GM19193 (cell line): ENCODE results near the gene SFXN4.

ENCODE experiments used
- POLR2A ChIP-seq: IDR thresholded peaks from 4 replicates; pipeline ENCODE4 v1.6.1; 2011; ENCODE audit not compliant: insufficient read depth, insufficient read length; ENCODE audit errors: extremely low read depth

SFXN4 gene

DNA sequence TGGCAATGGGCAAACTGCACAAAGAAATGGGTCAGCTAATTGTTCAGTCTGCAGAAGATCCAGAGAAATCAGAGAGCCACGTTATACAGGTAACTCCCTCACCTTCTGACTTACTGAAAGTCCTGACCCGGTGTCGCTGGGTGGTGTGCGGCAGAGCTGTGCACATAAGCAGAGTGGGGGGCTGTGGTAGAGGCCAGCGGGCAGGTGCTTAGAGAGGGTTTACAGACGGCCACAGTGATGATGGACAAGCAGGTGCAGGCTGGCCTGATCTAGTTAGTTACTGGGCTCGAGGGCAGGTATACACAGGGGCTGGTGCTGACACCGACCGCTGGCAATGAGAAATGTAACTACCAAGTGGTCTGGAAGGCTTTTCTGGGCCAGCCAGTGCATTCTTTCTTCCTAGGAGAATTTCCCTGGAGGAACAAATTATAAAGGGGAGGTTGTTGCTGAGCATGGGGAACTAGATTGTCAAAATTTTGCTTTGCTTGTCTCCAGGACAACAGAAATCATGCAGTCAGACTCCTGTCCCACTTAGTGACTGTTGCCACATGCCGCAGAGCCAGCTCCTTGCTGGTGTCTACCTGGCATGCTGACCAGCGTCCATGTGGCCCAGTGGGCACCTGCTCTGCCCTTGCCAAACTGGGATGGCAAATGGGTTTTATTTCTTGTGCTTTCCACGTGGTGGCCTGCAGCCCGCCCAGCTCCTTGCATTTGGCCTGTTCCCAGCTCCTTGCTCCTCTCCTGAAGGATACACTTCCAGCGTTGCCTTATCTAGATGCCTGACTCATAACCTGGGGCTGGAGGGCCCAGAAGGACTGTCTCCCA is 32.8 kb downstream of the SFXN4 start:
- TF ChIP-seq POLR2A: no peak

DNA sequence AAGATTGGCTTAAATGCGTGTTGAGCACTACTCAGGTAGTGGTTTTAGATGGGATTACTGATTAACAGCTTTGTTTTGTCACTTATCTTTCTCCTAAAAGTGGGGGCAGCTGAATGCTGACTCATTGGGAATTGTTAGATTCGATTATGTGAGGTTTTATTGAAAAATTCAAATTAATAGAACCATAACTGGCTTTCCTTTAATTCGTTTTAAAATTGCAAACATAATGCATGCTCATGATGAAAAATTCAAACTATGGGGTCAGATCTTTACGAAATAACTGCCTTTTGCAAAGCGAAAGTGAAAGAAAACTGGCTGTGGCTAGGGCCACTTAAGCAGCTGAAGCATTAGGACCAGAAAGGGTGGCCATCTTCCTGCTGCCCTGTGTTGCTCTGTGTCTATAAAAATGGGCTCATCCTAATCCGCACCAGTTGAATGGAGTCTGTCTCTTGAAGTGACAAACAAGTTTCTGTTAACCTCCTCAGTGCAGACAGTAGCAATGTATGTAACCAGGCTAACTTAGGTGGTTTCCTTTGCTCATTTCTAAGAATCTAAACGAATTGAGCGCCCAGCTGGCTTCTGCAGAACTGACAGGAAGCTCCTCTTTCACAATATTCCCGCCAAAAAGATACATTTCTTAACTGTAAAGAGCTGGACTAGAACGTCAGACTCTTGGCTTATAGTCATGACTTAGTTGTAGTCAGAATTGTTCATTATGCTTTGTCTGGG is 33.8 kb downstream of the SFXN4 start:
- no peak for TF ChIP-seq POLR2A

DNA sequence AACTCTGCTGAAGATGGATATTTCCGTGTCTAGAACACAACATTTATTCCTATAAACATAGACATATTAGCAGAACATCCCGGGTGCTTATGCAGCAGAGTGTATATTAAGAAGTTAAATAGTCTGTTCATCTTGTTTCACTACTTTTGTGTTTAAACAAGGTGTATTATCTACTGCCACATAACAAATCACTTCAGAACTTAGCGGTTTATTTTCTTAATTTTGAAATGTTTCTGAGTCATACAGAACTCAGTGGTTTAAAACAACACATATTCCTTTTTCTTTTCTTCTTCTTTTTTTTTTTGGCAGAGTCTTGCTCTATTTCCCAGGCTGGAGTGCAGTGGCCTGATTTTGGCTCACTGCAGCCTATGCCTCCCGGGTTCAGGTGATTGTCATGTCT is 35.8 kb downstream of the SFXN4 start:
- no peak for TF ChIP-seq POLR2A

DNA sequence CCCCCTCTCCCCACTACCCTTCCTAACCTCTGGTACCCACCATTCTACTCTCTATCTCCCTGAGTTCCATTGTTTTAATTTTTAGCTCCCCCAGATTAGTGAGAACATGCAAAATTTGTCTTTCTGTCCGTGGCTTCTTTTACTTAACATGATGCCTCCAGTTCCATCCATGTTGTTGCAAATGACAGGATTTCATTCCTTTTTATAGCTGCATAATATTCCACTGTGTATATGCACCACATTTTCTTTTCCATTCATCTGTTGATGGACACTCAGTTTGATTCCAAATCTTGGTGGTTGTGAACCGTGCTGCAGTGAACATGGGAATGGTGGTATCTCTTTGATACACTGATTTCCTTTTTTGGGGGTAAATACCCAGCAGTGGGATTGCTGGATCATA is 39.6 kb downstream of the SFXN4 start:
- no peak for TF ChIP-seq POLR2A

- no peak for TF ChIP-seq POLR2A
Measured at GRCh38 chr10:119120875-119121274, 44.6 kb downstream of the SFXN4 start.

- TF ChIP-seq POLR2A: no peak
Measured at GRCh38 chr10:119120413-119120867, 45.1 kb downstream of the SFXN4 start.

DNA sequence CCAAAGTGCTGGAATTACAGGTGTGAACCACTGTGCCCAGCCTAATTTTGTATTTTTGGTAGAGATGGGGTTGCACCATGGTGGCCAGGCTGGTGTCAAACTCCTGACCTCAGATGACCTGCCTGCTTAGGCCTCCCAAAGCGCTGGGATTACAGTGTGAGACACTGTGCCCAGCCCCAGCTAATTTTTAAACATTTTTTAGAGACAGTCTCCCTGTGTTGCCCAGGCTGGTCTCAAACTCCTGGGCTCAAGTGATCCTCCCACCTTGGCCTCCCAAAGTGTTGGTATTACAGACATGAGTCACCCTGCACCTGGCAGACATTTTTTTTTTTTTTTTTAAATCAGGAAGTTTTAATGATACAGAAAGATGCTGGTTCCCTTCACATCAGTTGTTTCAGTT is 46.1 kb downstream of the SFXN4 start:
- TF ChIP-seq POLR2A: no peak

DNA sequence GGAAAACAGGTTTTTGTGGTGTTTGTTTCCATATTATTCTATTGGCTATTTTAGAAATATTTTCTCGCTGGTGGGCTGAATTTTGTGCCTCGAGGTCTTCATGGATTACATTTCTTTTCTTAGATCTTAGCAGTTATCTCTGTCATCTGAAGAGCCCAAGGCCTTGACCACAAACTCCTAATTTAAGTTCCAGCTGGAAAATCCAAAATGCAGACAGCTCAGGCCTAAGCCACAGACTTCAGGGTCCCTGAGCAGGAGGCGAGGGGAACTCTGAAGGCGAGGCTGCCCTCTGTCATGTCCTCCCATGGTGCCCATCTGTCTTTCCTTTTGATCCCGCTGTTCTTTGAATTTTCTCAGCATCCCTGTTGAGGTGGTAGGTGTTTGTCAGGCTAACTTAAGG is 47.3 kb downstream of the SFXN4 start:
- TF ChIP-seq POLR2A: no peak

GRCh38 chr10:119116326-119116951 is 49.1 kb downstream of the SFXN4 start:
- TF ChIP-seq POLR2A: no peak

- no peak for TF ChIP-seq POLR2A
Measured at GRCh38 chr10:119115926-119116325, 49.6 kb downstream of the SFXN4 start.

DNA sequence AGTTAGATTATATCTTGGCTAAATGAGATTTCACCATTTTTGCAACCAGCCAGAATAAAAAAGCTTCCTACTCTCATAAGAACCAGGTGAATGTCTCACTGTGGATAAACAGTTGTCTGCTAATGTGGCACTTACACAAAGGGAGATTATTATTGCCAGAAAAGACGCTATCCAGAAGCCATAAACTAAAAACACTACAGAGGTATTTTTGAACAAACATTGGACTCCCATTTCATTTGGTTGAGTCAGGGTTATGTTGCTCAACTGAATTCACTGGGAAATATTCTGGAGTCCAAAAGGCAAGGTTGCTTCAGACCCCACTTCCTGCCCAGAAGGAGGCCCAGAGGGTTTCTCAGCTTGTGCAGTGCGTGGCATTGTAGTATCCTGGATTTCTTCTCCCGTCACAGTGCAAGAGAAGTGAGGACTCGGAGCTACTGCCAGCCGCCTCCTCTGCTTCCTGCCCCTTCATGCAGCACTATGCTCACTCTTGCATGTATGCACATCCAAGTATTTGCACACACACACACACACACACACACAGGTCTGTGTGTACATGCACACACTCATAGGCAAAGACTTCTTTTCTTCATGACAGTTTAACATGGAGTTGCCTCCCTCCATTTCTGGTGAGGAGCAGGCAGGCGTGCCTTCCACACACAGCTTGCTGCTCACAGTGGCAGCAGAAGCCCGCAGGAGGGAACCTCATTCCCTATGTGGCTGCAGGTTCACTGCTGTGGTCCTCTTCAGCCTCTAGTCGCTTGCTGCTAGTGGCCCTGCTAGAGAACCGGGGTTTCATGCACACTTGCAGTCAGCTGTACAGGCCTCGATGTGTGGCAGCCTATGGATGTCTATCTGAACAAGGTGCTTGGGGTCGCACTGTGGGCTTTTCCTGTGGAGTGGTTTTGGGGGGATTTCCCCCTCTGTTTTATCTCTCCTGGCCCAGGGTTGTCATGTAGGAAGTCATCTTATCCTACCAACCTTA is 51.5 kb downstream of the SFXN4 start:
- no peak for TF ChIP-seq POLR2A

DNA sequence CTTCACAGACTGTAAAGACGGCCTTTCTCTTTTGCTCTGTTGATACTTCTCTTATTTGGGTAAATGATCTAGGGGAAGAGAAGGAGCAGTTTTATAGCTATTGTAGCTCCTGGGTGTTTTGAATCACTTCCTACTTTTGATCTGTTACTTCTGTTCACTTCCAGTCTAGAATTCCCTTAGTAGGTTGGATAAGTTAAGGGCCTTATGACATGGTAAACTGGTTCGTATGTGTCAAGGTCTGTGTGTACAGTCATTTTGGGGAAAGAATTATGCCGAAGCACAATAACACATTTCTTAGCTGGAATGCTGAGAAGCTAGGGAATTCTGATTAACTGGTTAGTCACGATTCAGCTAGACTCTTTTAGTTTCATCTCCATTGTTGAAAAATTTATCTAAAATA is 53.5 kb downstream of the SFXN4 start:
- TF ChIP-seq POLR2A: no peak

DNA sequence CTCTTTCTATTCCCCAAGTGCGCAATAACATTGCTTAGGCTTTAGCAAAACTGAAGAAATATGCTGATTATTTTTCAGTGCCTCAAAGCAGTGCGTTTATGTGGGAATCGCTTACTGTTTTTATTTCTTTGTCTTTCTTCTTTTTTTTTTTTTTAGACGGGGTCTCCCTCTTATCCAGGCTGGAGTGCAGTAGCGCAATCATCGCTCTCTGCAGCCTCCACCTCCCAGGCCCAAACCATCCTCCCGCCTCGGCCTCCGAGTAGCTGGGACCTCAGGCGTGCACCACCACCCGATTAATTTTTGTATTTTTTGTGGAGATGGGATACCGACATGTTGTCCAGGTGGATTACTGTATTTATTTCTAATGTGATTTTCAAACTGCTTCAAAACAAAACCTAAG is 60.4 kb downstream of the SFXN4 start:
- no peak for TF ChIP-seq POLR2A

- TF ChIP-seq POLR2A: no peak
Measured at GRCh38 chr10:119104654-119105015, 60.9 kb downstream of the SFXN4 start.
